Endodermal cell (in vitro differentiated cells): Measurements from ENCODE around the gene ADGRG3. TPM values are rescaled to one million over a fixed set of nuclear protein-coding genes. Genes with fewer than 3 reads are reported as not detected.

ENCODE experiments used
- DNase-seq: peaks from one replicate; pipeline ENCODE4 v3.0.0-alpha.2; 2017
- H3K27ac ChIP-seq: 2 replicates; pipeline ENCODE4 v1.5.1; 2013; ENCODE audit warnings: mild to moderate bottlenecking, low read depth, low read length, moderate library complexity
- H3K27me3 ChIP-seq: 2 replicates; pipeline ENCODE4 v1.6.1; 2013; ENCODE audit warnings: mild to moderate bottlenecking, low read length, moderate library complexity; ENCODE audit not compliant: insufficient read depth, control insufficient read depth, poor library complexity, severe bottlenecking
- H3K36me3 ChIP-seq: 2 replicates; pipeline ENCODE4 v1.7.0; 2013; ENCODE audit warnings: mild to moderate bottlenecking, low read length, moderate library complexity; ENCODE audit not compliant: control insufficient read depth, insufficient read depth
- H3K4me1 ChIP-seq: one replicate; pipeline ENCODE4 v1.7.0; 2013; ENCODE audit warnings: low read length; ENCODE audit not compliant: control insufficient read depth, insufficient read depth
- H3K4me3 ChIP-seq: 2 replicates; pipeline ENCODE4 v1.5.1; 2013; ENCODE audit warnings: mild to moderate bottlenecking, low read length, moderate library complexity
- H3K9ac ChIP-seq: 2 replicates; pipeline ENCODE4 v1.6.1; 2013; ENCODE audit warnings: mild to moderate bottlenecking, low read length, moderate library complexity; ENCODE audit not compliant: poor library complexity, severe bottlenecking; ENCODE audit errors: extremely low read depth
- H3K9me3 ChIP-seq: 2 replicates; pipeline ENCODE4 v1.6.1; 2013; ENCODE audit warnings: mild to moderate bottlenecking, low read length, moderate library complexity; ENCODE audit not compliant: control insufficient read depth
- H3K27ac Mint-ChIP-seq: 2 replicates; pipeline ENCODE4 v1.8.0; 2020; ENCODE audit warnings: mixed read lengths
- H3K27me3 Mint-ChIP-seq: 2 replicates; pipeline ENCODE4 v1.8.0; 2021; ENCODE audit warnings: mild to moderate bottlenecking, mixed read lengths; ENCODE audit not compliant: insufficient read depth
- H3K36me3 Mint-ChIP-seq: 2 replicates; pipeline ENCODE4 v1.8.0; 2020; ENCODE audit warnings: low read depth, mixed read lengths
- H3K4me1 Mint-ChIP-seq: 2 replicates; pipeline ENCODE4 v1.8.0; 2020; ENCODE audit warnings: mixed read lengths
- H3K4me3 Mint-ChIP-seq: 2 replicates; pipeline ENCODE4 v1.8.0; 2020; ENCODE audit warnings: mild to moderate bottlenecking, moderate library complexity, mixed read lengths
- H3K9me3 Mint-ChIP-seq: 2 replicates; pipeline ENCODE4 v1.8.0; 2020; ENCODE audit warnings: mild to moderate bottlenecking, mixed read lengths
- WGBS, 2 experiments: methylation state at CpG; one replicate each; pipeline versions ENCODE4 v1.1.5 to v1.1.7; 2013; ENCODE audit warnings: missing lambda C conversion rate in 2 of 2, mixed read lengths in 1 of 2; ENCODE audit not compliant: insufficient coverage in 1 of 2, insufficient read length in 1 of 2; 5-methylcytosine and 5-hydroxymethylcytosine counted together
- total RNA-seq, 2 donors: library from RNA; stranded (reverse); fragmentation: NEBNext Ultra II Directional in 1 of 2; extraction: Animal tissue kit (Norgen Biotek cat#: 25700) in 1 of 2; gene quantifications; 2 replicates in 1 of 2; 3 replicates in 1 of 2; pipeline ENCODE4 v1.2.1, GENCODE V29; 2021
- TF ChIP-seq, protein P1 (sequence below): fragments of 200-600 bp; sonication (generic); conservative IDR thresholded peaks from 2 replicates; pipeline ENCODE4 v1.5.0; 2021; ENCODE audit warnings: antibody characterized with exemption, mild to moderate bottlenecking

The ADGRG3 gene
- total RNA-seq, 2 donors from 2014 or later = not detected

DNA sequence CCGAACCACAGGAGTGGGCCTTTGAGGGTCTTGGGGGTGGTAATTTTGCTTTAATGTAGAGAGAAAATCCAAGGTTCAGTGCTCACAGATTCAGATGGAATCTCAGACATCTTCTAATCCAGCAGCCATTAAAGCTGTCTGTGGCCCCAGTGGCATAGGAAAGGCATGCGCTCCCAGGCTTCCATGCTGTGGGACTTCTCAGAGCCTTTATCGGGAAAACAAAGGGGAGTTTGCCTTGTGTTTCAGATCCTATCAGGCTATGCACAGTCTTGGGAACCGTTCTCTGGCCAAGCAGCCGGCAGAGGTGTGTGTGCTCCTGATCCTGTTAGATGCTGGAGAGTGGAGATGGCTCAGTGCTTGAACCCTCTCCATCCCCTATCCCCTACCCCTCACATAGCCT is 31.9 kb upstream of the ADGRG3 start:
- no peaks in the 10 kb centered on the region for H3K4me1 ChIP-seq
- no peak overlapping the region for H3K4me3 ChIP-seq
- TF ChIP-seq, protein P1, sequence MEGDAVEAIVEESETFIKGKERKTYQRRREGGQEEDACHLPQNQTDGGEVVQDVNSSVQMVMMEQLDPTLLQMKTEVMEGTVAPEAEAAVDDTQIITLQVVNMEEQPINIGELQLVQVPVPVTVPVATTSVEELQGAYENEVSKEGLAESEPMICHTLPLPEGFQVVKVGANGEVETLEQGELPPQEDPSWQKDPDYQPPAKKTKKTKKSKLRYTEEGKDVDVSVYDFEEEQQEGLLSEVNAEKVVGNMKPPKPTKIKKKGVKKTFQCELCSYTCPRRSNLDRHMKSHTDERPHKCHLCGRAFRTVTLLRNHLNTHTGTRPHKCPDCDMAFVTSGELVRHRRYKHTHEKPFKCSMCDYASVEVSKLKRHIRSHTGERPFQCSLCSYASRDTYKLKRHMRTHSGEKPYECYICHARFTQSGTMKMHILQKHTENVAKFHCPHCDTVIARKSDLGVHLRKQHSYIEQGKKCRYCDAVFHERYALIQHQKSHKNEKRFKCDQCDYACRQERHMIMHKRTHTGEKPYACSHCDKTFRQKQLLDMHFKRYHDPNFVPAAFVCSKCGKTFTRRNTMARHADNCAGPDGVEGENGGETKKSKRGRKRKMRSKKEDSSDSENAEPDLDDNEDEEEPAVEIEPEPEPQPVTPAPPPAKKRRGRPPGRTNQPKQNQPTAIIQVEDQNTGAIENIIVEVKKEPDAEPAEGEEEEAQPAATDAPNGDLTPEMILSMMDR = no peak
- Mint-ChIP-seq H3K36me3 (no peaks in the 10 kb centered on the region), H3K27ac (no peak overlapping the region), H3K4me3 (no peak overlapping the region), H3K9me3 (no peaks in the 10 kb centered on the region), H3K27me3 (peaks cover 13% of the 10 kb centered on the region), H3K4me1 (peaks cover 13% of the 10 kb centered on the region)
- DNase-seq = no peak
- H3K27me3 ChIP-seq = peaks cover 7% of the 10 kb centered on the region
- H3K36me3 ChIP-seq = no peaks in the 10 kb centered on the region
- WGBS, 2 experiments = 78 to 87% methylated on average over 4 to 5 of the region's 5 CpGs
- H3K9me3 ChIP-seq = no peaks in the 10 kb centered on the region
- no peak overlapping the region for H3K9ac ChIP-seq
- peak overlapping the region; percentile 99 for H3K27ac ChIP-seq

DNA sequence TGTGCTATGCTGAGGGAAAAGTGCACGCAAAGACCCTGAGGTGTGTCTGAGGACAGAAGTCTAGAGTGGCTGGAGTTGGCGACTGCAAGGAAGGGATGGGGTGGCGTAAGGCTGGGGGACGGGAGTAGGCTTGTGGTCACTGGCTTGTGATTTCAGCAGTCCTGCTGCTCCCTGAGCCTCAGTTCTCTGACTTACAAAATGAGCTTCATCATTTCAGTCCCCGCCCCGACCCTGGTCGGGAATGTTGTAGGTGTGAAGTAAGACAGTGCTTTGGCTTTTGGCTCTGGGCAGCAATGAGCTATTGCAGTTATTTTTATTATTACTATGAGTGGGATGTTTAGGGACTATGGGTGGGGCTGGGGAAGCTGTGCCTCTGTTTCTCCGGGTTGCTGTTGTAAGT is 31.1 kb upstream of the ADGRG3 start:
- Histone ChIP-seq H3K9ac (no peak overlapping the region), H3K27me3 (peaks cover 7% of the 10 kb centered on the region), H3K36me3 (no peaks in the 10 kb centered on the region), H3K9me3 (no peaks in the 10 kb centered on the region), H3K4me3 (no peak overlapping the region), H3K4me1 (no peaks in the 10 kb centered on the region), H3K27ac (peak overlapping the region; percentile 99)
- no peaks in the 10 kb centered on the region for H3K36me3 Mint-ChIP-seq
- TF ChIP-seq, protein P1 = no peak
- peaks cover 13% of the 10 kb centered on the region for H3K27me3 Mint-ChIP-seq
- no peak overlapping the region for H3K27ac Mint-ChIP-seq
- no peak overlapping the region for H3K4me3 Mint-ChIP-seq
- peaks cover 12% of the 10 kb centered on the region for H3K4me1 Mint-ChIP-seq
- WGBS, 2 experiments = 83 to 86% methylated on average over 7 to 8 of the region's 8 CpGs
- no peak for DNase-seq
- H3K9me3 Mint-ChIP-seq = no peaks in the 10 kb centered on the region

GRCh38 chr16:57637424-57637823 is 30.7 kb upstream of the ADGRG3 start:
- Mint-ChIP-seq H3K27me3 (peaks cover 13% of the 10 kb centered on the region), H3K4me1 (peaks cover 12% of the 10 kb centered on the region), H3K27ac (no peak overlapping the region), H3K4me3 (no peak overlapping the region), H3K36me3 (no peaks in the 10 kb centered on the region), H3K9me3 (no peaks in the 10 kb centered on the region)
- H3K27me3 ChIP-seq = peaks cover 7% of the 10 kb centered on the region
- no peaks in the 10 kb centered on the region for H3K4me1 ChIP-seq
- no peaks in the 10 kb centered on the region for H3K9me3 ChIP-seq
- DNase-seq = no peak
- no peaks in the 10 kb centered on the region for H3K36me3 ChIP-seq
- WGBS, 2 experiments = 44 to 68% methylated on average over 4 to 8 of the region's 8 CpGs
- TF ChIP-seq, protein P1 = no peak
- H3K27ac ChIP-seq = peak overlapping the region; percentile 99
- H3K4me3 ChIP-seq = no peak overlapping the region
- no peak overlapping the region for H3K9ac ChIP-seq
